GM12878 (cell line): ENCODE data around the gene PLXND1. TPM values are rescaled to one million over a fixed set of nuclear protein-coding genes. Genes with fewer than 3 reads are reported as not detected.

Source experiments
- ATAC-seq: fragments of 200-7000 bp; cut with Tn5 transposase; 3 replicates; pipeline ENCODE4 v1.9.1; 2020; ENCODE audit warnings: mild to moderate bottlenecking, moderate library complexity
- BruUV-seq: library from RNA; stranded (reverse); fragments of 400-500 nt; replicated peaks from 2 replicates; lab custom pipeline; 2021; lab: Mats Ljungman, UMichigan
- CTCF ChIA-PET: fragments of 300-600 bp; sonication (Branson Sonifier 250); formaldehyde crosslinking; extraction: SDS; loops from one replicate; lab custom pipeline; 2021; ENCODE audit warnings: inconsistent platforms; lab: Yijun Ruan, JAX
- POLR2A ChIA-PET: fragments of 350-600 bp; formaldehyde crosslinking; extraction: SDS; loops from one replicate; lab custom pipeline; 2021; ENCODE audit warnings: inconsistent platforms; lab: Charles Lee
- RAD21 ChIA-PET: fragments of 300-600 bp; sonication (Branson Sonifier 250); formaldehyde crosslinking; loops from one replicate; lab custom pipeline; 2023; ENCODE audit warnings: antibody characterized with exemption; ENCODE audit not compliant: unreplicated experiment; lab: Charles Lee
- SMC1A ChIA-PET: fragments of 300-600 bp; sonication (Branson Sonifier 250); formaldehyde crosslinking; loops from one replicate; lab custom pipeline; 2023; ENCODE audit not compliant: unreplicated experiment, uncharacterized antibody; lab: Charles Lee
- DNase-seq: peaks from one replicate; pipeline ENCODE4 v3.0.0-alpha.2; 2011; ENCODE audit warnings: low read depth, low spot score
- FAIRE-seq: peaks from 3 replicates; lab custom pipeline; 2011; peaks lifted over from hg19 to GRCh38; lab: Jason Lieb, UNC
- H2AFZ ChIP-seq: 2 replicates; pipeline ENCODE4 v1.6.0; 2011; ENCODE audit warnings: low read depth, low read length, control low read depth; ENCODE audit not compliant: control insufficient read depth
- H3K27ac ChIP-seq: 2 replicates; pipeline ENCODE4 v1.5.1; 2011; ENCODE audit warnings: control low read depth; ENCODE audit not compliant: control insufficient read depth, insufficient read depth
- H3K27me3 ChIP-seq, 2 experiments: replicated peaks in 1 of 2; 2 replicates each; pipeline versions ENCODE4 v1.6.0 to v1.6.1; 2011; ENCODE audit warnings: low read length in 1 of 2; ENCODE audit not compliant: control insufficient read depth in 2 of 2, insufficient read depth in 2 of 2
- H3K36me3 ChIP-seq, 2 experiments: 2 replicates each; pipeline ENCODE4 v1.5.1; 2011; ENCODE audit warnings: low read length in 1 of 2; ENCODE audit not compliant: control insufficient read depth in 2 of 2, insufficient read depth in 2 of 2
- H3K4me1 ChIP-seq: 2 replicates; pipeline ENCODE4 v1.6.1; 2011; ENCODE audit warnings: mild to moderate bottlenecking, low read length, moderate library complexity, mixed read lengths; ENCODE audit not compliant: control insufficient read depth, insufficient read depth
- H3K4me2 ChIP-seq: 2 replicates; pipeline ENCODE4 v1.6.0; 2011; ENCODE audit warnings: control low read depth; ENCODE audit not compliant: control insufficient read depth, insufficient read depth
- H3K4me3 ChIP-seq: fragments of 200-600 bp; sonication (generic); 2 replicates; pipeline ENCODE4 v1.5.1; 2016
- H3K79me2 ChIP-seq: 2 replicates; pipeline ENCODE4 v1.6.0; 2011; ENCODE audit warnings: low read length; ENCODE audit not compliant: control insufficient read depth, insufficient read depth
- H3K9ac ChIP-seq: 2 replicates; pipeline ENCODE4 v1.8.0; 2011; ENCODE audit warnings: low read length, control low read depth, mixed read lengths; ENCODE audit not compliant: control insufficient read depth, insufficient read depth
- H3K9me3 ChIP-seq: replicated peaks from 3 replicates; pipeline ENCODE4 v1.5.1; 2011; ENCODE audit warnings: mild to moderate bottlenecking, low read length; ENCODE audit not compliant: control insufficient read depth, insufficient read depth
- H4K20me1 ChIP-seq: 2 replicates; pipeline ENCODE4 v1.6.0; 2011; ENCODE audit not compliant: control insufficient read depth, insufficient read depth
- BCL11A ChIP-seq: IDR thresholded peaks from 2 replicates; pipeline ENCODE4 v1.6.1; 2011; ENCODE audit warnings: low read depth, low read length
- EED ChIP-seq: sonication (generic); IDR thresholded peaks from 2 replicates; pipeline ENCODE4 v1.6.1; 2016; ENCODE audit warnings: antibody characterized with exemption, low read depth
- EGR1 ChIP-seq, 2 experiments: IDR thresholded peaks; 1 replicate in 1 of 2; 2 replicates in 1 of 2; pipeline ENCODE4 v1.6.1; 2011 to 2012; ENCODE audit warnings: low read depth in 2 of 2, low read length in 2 of 2, borderline replicate concordance in 1 of 2, mild to moderate bottlenecking in 1 of 2, moderate library complexity in 1 of 2
- EZH2 ChIP-seq: IDR thresholded peaks from 2 replicates; pipeline ENCODE4 v1.6.1; 2012; ENCODE audit warnings: low read depth, mild to moderate bottlenecking, control low read depth, inconsistent platforms, low read length, borderline replicate concordance; ENCODE audit not compliant: control insufficient read depth
- HDGF ChIP-seq: fragments of 450-650 bp; IDR thresholded peaks from 2 replicates; pipeline ENCODE4 v1.6.1; 2016; ENCODE audit warnings: antibody characterized with exemption
- NFYA ChIP-seq: IDR thresholded peaks from 2 replicates; pipeline ENCODE4 v1.6.1; 2011; ENCODE audit warnings: low read depth, mild to moderate bottlenecking, low read length, improper control_type of control experiment, borderline replicate concordance
- NFYB ChIP-seq: IDR thresholded peaks from 2 replicates; pipeline ENCODE4 v1.6.1; 2011; ENCODE audit warnings: low read depth, mild to moderate bottlenecking, low read length, improper control_type of control experiment, moderate library complexity; ENCODE audit not compliant: insufficient read depth
- PAX8 ChIP-seq: fragments of 450-650 bp; IDR thresholded peaks from 2 replicates; pipeline ENCODE4 v1.6.1; 2017; ENCODE audit warnings: mild to moderate bottlenecking, moderate library complexity
- PKNOX1 ChIP-seq: fragments of 450-650 bp; IDR thresholded peaks from 2 replicates; pipeline ENCODE4 v1.6.1; 2016; ENCODE audit warnings: mild to moderate bottlenecking
- POLR2AphosphoS5 ChIP-seq: IDR thresholded peaks from 2 replicates; pipeline ENCODE4 v1.6.1; 2011; ENCODE audit warnings: mild to moderate bottlenecking, low read length, inconsistent platforms
- SMARCA5 ChIP-seq: fragments of 450-650 bp; IDR thresholded peaks from 2 replicates; pipeline ENCODE4 v1.6.1; 2017; ENCODE audit warnings: mild to moderate bottlenecking
- SPI1 ChIP-seq: IDR thresholded peaks from 2 replicates; pipeline ENCODE4 v1.6.1; 2011; ENCODE audit warnings: low read depth, mild to moderate bottlenecking, low read length, moderate library complexity, borderline replicate concordance; ENCODE audit not compliant: insufficient read depth
- USF1 ChIP-seq: IDR thresholded peaks from 2 replicates; pipeline ENCODE4 v1.6.1; 2011; ENCODE audit warnings: borderline replicate concordance, low read depth, mild to moderate bottlenecking, moderate library complexity, mixed read lengths, low read length; ENCODE audit not compliant: insufficient read depth; ENCODE audit errors: extremely low read length
- YY1 ChIP-seq: IDR thresholded peaks from 2 replicates; pipeline ENCODE4 v1.6.1; 2011; ENCODE audit warnings: low read depth, mild to moderate bottlenecking, low read length
- WGBS: methylation state at CpG from one replicate; pipeline ENCODE4 v1.1.6; 2016; ENCODE audit warnings: low lambda C conversion rate; ENCODE audit not compliant: insufficient replicate concordance, insufficient coverage; ENCODE audit errors: missing lambda C conversion rate; 5-methylcytosine and 5-hydroxymethylcytosine counted together
- in situ Hi-C: fragments of 300-500 bp; cut with MboI; formaldehyde crosslinking; loops from 9 replicates; pipeline ENCODE4 v1.14.3; 2018; ENCODE audit warnings: mixed read lengths
- intact Hi-C: fragments of 100-400 bp; cut with micrococcal nuclease; formaldehyde crosslinking; loops from one replicate; pipeline ENCODE4 v1.14.2; 2022; ENCODE audit not compliant: unreplicated experiment
- polyA plus RNA-seq, 11 experiments: library from polyadenylated mRNA; depleted of rRNA in 4 of 11; unstranded in 6 of 11; stranded (reverse) in 5 of 11; fragments of >200 nt; fragmentation: Nextera tagmentation in 4 of 11; fragmentation: Illumina TruSeq in 1 of 11; extraction: Ambion mirVana in 4 of 11; extraction: Trizol in 1 of 11; gene quantifications; 1 replicate in 1 of 11; 2 replicates in 10 of 11; pipeline versions ENCODE4 v1.2.1 to v1.2.3, GENCODE V29; 2011 to 2016; ENCODE audit warnings: inconsistent platforms in 2 of 11, missing spikeins in 2 of 11, low read depth in 1 of 11
- total RNA-seq, 4 experiments: library from RNA; depleted of rRNA in 3 of 4; stranded (reverse); fragments of >200 nt in 3 of 4; fragmentation: Illumina TruSeq in 1 of 4; extraction: Trizol in 1 of 4; gene quantifications; 2 replicates each; pipeline versions ENCODE4 v1.2.1 to v1.2.3, GENCODE V29; 2013 to 2021
- TF ChIP-seq, protein P1 (sequence below): fragments of 450-650 bp; formaldehyde crosslinking; IDR thresholded peaks from 2 replicates; pipeline ENCODE4 v1.4.0; 2020; ENCODE audit warnings: mild to moderate bottlenecking, moderate library complexity
- TF ChIP-seq, protein P2 (sequence below): fragments of 150-350 bp; IDR thresholded peaks from 2 replicates; pipeline ENCODE4 v1.6.1; 2014; ENCODE audit warnings: mild to moderate bottlenecking, low read depth, low read length

PLXND1 gene
- total and polyA plus RNA-seq, 10 of the 15 experiments (the other 5 are each of a cell fraction or from before 2014, with no cell fraction given) = 0.01 to 2.3 (median 0.72) TPM; not detected in 7

DNA sequence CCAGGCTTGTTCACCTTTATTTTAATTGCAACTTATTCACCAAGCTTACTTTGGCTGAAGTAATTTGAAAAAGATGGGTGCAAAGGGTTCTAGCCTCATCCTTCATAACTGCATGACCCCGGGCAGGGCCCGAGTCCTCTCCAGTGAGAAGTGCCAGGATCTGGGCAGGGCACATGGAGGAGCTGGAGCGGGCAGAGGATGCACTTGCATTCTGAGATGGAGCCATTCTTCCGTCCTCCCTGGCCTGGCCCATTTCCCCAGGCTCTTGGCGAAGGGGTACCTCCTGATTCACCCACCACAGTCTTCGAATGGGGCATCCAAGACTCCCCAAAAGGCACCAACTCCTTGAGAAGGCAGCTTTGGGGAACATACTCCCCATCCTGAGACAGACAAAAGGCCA, 22.5 kb upstream of the PLXND1 start:
- Histone ChIP-seq H3K4me2 (no peak overlapping the region), H3K27me3 (no peaks in the 10 kb centered on the region; a peak in 1 of 4 replicates), H4K20me1 (no peaks in the 10 kb centered on the region), H3K36me3 (no peaks in the 10 kb centered on the region), H3K4me3 (no peak overlapping the region), H3K9me3 (no peaks in the 10 kb centered on the region), H3K79me2 (no peaks in the 10 kb centered on the region; the same call in 1 of the 2 replicates), H3K9ac (no peak overlapping the region), H3K4me1 (no peaks in the 10 kb centered on the region; the same call in 1 of the 2 replicates), H2AFZ (no peak overlapping the region), H3K27ac (no peak overlapping the region)
- FAIRE-seq (no peak), DNase-seq (no peak), ATAC-seq (no peak)
- no TSS peak for BruUV-seq
- in situ Hi-C loops = no loop called here
- CTCF ChIA-PET = interaction anchor here (1.4 to 4.3 kb wide), 5 partner anchors 18 to 200 kb away, joined by 4 to 30 read pairs (median 12); no protein-coding TSS in a partner anchor
- SMC1A ChIA-PET = interaction anchor here (1.3 to 1.8 kb wide), 2 partner anchors 195 to 305 kb away, joined by 5 read pairs; no protein-coding TSS in a partner anchor
- intact Hi-C loops = loop anchor here (10.0 kb wide), 1 partner anchor 244 kb away; no protein-coding TSS in a partner anchor
- WGBS = 64% methylated on average over 6 of the region's 6 CpGs
- POLR2A ChIA-PET = interaction anchor here (1.9 kb wide), 1 partner anchor 263 kb away, joined by 6 read pairs; no protein-coding TSS in a partner anchor
- RAD21 ChIA-PET = interaction anchor here (1.7 kb wide), 2 partner anchors 139 to 246 kb away, joined by 4 to 12 read pairs; no protein-coding TSS in a partner anchor
- TF ChIP-seq PAX8 (no peak), NFYB (no peak), PKNOX1 (no peak), EED (no peak), BCL11A (no peak), HDGF (no peak), YY1 (no peak), EGR1 (IDR thresholded peaks at IDR 0.05; ENCODE audit: borderline replicate concordance in 1 of 2, low read depth in 2 of 2, low read length in 2 of 2) (no peak), POLR2AphosphoS5 (no peak), EZH2 (no peak), SMARCA5 (no peak), USF1 (no peak), SPI1 (no peak), NFYA (no peak)
- TF ChIP-seq, protein P1, sequence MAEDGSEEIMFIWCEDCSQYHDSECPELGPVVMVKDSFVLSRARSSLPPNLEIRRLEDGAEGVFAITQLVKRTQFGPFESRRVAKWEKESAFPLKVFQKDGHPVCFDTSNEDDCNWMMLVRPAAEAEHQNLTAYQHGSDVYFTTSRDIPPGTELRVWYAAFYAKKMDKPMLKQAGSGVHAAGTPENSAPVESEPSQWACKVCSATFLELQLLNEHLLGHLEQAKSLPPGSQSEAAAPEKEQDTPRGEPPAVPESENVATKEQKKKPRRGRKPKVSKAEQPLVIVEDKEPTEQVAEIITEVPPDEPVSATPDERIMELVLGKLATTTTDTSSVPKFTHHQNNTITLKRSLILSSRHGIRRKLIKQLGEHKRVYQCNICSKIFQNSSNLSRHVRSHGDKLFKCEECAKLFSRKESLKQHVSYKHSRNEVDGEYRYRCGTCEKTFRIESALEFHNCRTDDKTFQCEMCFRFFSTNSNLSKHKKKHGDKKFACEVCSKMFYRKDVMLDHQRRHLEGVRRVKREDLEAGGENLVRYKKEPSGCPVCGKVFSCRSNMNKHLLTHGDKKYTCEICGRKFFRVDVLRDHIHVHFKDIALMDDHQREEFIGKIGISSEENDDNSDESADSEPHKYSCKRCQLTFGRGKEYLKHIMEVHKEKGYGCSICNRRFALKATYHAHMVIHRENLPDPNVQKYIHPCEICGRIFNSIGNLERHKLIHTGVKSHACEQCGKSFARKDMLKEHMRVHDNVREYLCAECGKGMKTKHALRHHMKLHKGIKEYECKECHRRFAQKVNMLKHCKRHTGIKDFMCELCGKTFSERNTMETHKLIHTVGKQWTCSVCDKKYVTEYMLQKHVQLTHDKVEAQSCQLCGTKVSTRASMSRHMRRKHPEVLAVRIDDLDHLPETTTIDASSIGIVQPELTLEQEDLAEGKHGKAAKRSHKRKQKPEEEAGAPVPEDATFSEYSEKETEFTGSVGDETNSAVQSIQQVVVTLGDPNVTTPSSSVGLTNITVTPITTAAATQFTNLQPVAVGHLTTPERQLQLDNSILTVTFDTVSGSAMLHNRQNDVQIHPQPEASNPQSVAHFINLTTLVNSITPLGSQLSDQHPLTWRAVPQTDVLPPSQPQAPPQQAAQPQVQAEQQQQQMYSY (CRISPR knock-in tag) = no peak
- TF ChIP-seq, protein P2, sequence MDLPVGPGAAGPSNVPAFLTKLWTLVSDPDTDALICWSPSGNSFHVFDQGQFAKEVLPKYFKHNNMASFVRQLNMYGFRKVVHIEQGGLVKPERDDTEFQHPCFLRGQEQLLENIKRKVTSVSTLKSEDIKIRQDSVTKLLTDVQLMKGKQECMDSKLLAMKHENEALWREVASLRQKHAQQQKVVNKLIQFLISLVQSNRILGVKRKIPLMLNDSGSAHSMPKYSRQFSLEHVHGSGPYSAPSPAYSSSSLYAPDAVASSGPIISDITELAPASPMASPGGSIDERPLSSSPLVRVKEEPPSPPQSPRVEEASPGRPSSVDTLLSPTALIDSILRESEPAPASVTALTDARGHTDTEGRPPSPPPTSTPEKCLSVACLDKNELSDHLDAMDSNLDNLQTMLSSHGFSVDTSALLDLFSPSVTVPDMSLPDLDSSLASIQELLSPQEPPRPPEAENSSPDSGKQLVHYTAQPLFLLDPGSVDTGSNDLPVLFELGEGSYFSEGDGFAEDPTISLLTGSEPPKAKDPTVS = no peak
